H9 (cell line): Measurements from ENCODE around the gene FAM117A. TPM values are rescaled to one million over a fixed set of nuclear protein-coding genes. Genes with fewer than 3 reads are reported as not detected.

Experiments used
- DNase-seq: peaks from one replicate; pipeline ENCODE4 v3.0.0-alpha.2; 2017
- H2AFZ ChIP-seq: one replicate; pipeline ENCODE4 v1.6.1; 2013; ENCODE audit warnings: mild to moderate bottlenecking, low read length, control low read depth, moderate library complexity
- H2AK5ac ChIP-seq: 2 replicates; pipeline ENCODE4 v1.6.1; 2013; ENCODE audit warnings: low read length, control low read depth, mixed read lengths; ENCODE audit not compliant: insufficient read length
- H2BK120ac ChIP-seq: one replicate; pipeline ENCODE4 v1.6.1; 2013; ENCODE audit warnings: low read depth, mild to moderate bottlenecking, low read length, control low read depth, inconsistent platforms; ENCODE audit not compliant: poor library complexity, severe bottlenecking
- H2BK12ac ChIP-seq: 2 replicates; pipeline ENCODE4 v1.6.1; 2013; ENCODE audit warnings: low read length, control low read depth, mixed read lengths, low read depth; ENCODE audit not compliant: insufficient read length
- H2BK15ac ChIP-seq: 2 replicates; pipeline ENCODE4 v1.6.1; 2013; ENCODE audit warnings: low read depth, low read length, control low read depth
- H2BK20ac ChIP-seq: one replicate; pipeline ENCODE4 v1.6.1; 2013; ENCODE audit warnings: low read depth, mild to moderate bottlenecking, low read length, control low read depth, inconsistent platforms; ENCODE audit not compliant: poor library complexity, severe bottlenecking
- H2BK5ac ChIP-seq: 2 replicates; pipeline ENCODE4 v1.6.1; 2013; ENCODE audit warnings: low read length, control low read depth, mixed read lengths; ENCODE audit not compliant: insufficient read length
- H3K14ac ChIP-seq: 2 replicates; pipeline ENCODE4 v1.6.1; 2013; ENCODE audit warnings: low read length, control low read depth; ENCODE audit not compliant: insufficient read depth
- H3K18ac ChIP-seq: 2 replicates; pipeline ENCODE4 v1.6.1; 2013; ENCODE audit warnings: low read depth, mild to moderate bottlenecking, mixed read lengths, low read length, control low read depth; ENCODE audit not compliant: insufficient read length
- H3K23ac ChIP-seq: 2 replicates; pipeline ENCODE4 v1.6.1; 2013; ENCODE audit warnings: low read length, control low read depth, mixed read lengths, low read depth; ENCODE audit not compliant: insufficient read length
- H3K23me2 ChIP-seq: 2 replicates; pipeline ENCODE4 v1.6.1; 2013; ENCODE audit warnings: low read depth, mild to moderate bottlenecking, mixed read lengths, low read length, control low read depth; ENCODE audit not compliant: insufficient read length, poor library complexity, severe bottlenecking
- H3K27ac ChIP-seq: 2 replicates; pipeline ENCODE4 v1.5.1; 2013; ENCODE audit warnings: low read length, control low read depth, mixed read lengths, low read depth; ENCODE audit not compliant: insufficient read length
- H3K27me3 ChIP-seq: 2 replicates; pipeline ENCODE4 v1.6.1; 2013; ENCODE audit warnings: low read length, control low read depth, inconsistent platforms; ENCODE audit not compliant: insufficient read depth
- H3K4ac ChIP-seq: 2 replicates; pipeline ENCODE4 v1.6.1; 2013; ENCODE audit warnings: low read depth, mild to moderate bottlenecking, control low read depth, inconsistent platforms, low read length, moderate library complexity
- H3K4me1 ChIP-seq: 2 replicates; pipeline ENCODE4 v1.6.1; 2013; ENCODE audit warnings: low read length, control low read depth, inconsistent platforms; ENCODE audit not compliant: insufficient read depth
- H3K4me2 ChIP-seq: 2 replicates; pipeline ENCODE4 v1.6.1; 2013; ENCODE audit warnings: low read length, control low read depth, mixed read lengths; ENCODE audit not compliant: insufficient read length, insufficient read depth
- H3K56ac ChIP-seq: 2 replicates; pipeline ENCODE4 v1.6.1; 2013; ENCODE audit warnings: low read depth, mild to moderate bottlenecking, mixed read lengths, low read length, control low read depth; ENCODE audit not compliant: insufficient read length
- H3K79me1 ChIP-seq: 2 replicates; pipeline ENCODE4 v1.6.1; 2013; ENCODE audit warnings: low read depth, mild to moderate bottlenecking, moderate library complexity, low read length, control low read depth, inconsistent platforms; ENCODE audit not compliant: insufficient read depth, poor library complexity, severe bottlenecking
- H3K79me2 ChIP-seq: 2 replicates; pipeline ENCODE4 v1.6.1; 2013; ENCODE audit warnings: low read length, control low read depth, inconsistent platforms; ENCODE audit not compliant: insufficient read depth
- H3K9ac ChIP-seq: 2 replicates; pipeline ENCODE4 v1.6.1; 2013; ENCODE audit warnings: low read length, control low read depth, mixed read lengths; ENCODE audit not compliant: insufficient read length; ENCODE audit errors: extremely low read depth
- H3K9me3 ChIP-seq: one replicate; pipeline ENCODE4 v1.6.1; 2013; ENCODE audit warnings: low read depth, low read length, inconsistent platforms; ENCODE audit not compliant: control insufficient read depth
- H3T11ph ChIP-seq: one replicate; pipeline ENCODE4 v1.6.1; 2013; ENCODE audit warnings: mild to moderate bottlenecking, low read length, control low read depth, inconsistent platforms
- H4K20me1 ChIP-seq: one replicate; pipeline ENCODE4 v1.6.1; 2013; ENCODE audit not compliant: control insufficient read depth, insufficient read length, insufficient read depth
- H4K5ac ChIP-seq: 2 replicates; pipeline ENCODE4 v1.6.1; 2013; ENCODE audit warnings: low read depth, mild to moderate bottlenecking, mixed read lengths, low read length, control low read depth; ENCODE audit not compliant: insufficient read length
- H4K8ac ChIP-seq: replicated peaks from 2 replicates; pipeline ENCODE4 v1.6.1; 2013; ENCODE audit warnings: low read length, control low read depth, mixed read lengths, low read depth; ENCODE audit not compliant: insufficient read length
- H4K91ac ChIP-seq: 2 replicates; pipeline ENCODE4 v1.6.1; 2013; ENCODE audit warnings: low read depth, mild to moderate bottlenecking, moderate library complexity, mixed read lengths, low read length, control low read depth; ENCODE audit not compliant: insufficient read length
- H3K27ac Mint-ChIP-seq, 3 experiments: 2 replicates in 2 of 3; 3 replicates in 1 of 3; pipeline ENCODE4 v1.8.0; 2020 to 2021; ENCODE audit warnings: mixed read lengths in 3 of 3, mild to moderate bottlenecking in 1 of 3, moderate library complexity in 1 of 3
- H3K27me3 Mint-ChIP-seq: 2 replicates; pipeline ENCODE4 v1.8.0; 2021; ENCODE audit warnings: low read depth, mild to moderate bottlenecking, moderate library complexity, mixed read lengths
- H3K36me3 Mint-ChIP-seq, 3 experiments: 2 replicates in 2 of 3; 3 replicates in 1 of 3; pipeline ENCODE4 v1.8.0; 2020 to 2021; ENCODE audit warnings: low read depth in 3 of 3, mixed read lengths in 3 of 3; ENCODE audit not compliant: insufficient read depth in 1 of 3
- H3K4me1 Mint-ChIP-seq, 2 experiments: 2 replicates each; pipeline ENCODE4 v1.8.0; 2020; ENCODE audit warnings: mixed read lengths in 2 of 2
- H3K4me3 Mint-ChIP-seq, 2 experiments: 2 replicates in 1 of 2; 3 replicates in 1 of 2; pipeline ENCODE4 v1.8.0; 2020 to 2021; ENCODE audit warnings: mild to moderate bottlenecking in 2 of 2, mixed read lengths in 2 of 2, moderate library complexity in 1 of 2
- H3K9me3 Mint-ChIP-seq, 2 experiments: 2 replicates in 1 of 2; 3 replicates in 1 of 2; pipeline ENCODE4 v1.8.0; 2020; ENCODE audit warnings: mild to moderate bottlenecking in 2 of 2, mixed read lengths in 2 of 2, moderate library complexity in 1 of 2
- CTCF ChIP-seq: fragments of 200-600 bp; sonication (generic); conservative IDR thresholded peaks from 3 replicates; pipeline ENCODE4 v1.8.0; 2021; ENCODE audit warnings: antibody characterized with exemption, mild to moderate bottlenecking
- whole genome bisulfite sequencing: extraction: QIAGEN DNeasy Blood & Tissue Kit; methylation state at CpG from one replicate; pipeline ENCODE4 v1.1.7; 2013; ENCODE audit warnings: missing lambda C conversion rate, low lambda C conversion rate, mixed read lengths; ENCODE audit not compliant: insufficient read length; ENCODE audit errors: extremely low coverage; 5-methylcytosine and 5-hydroxymethylcytosine counted together
- total RNA-seq: library from RNA; stranded (reverse); gene quantifications from 2 replicates; pipeline ENCODE4 v1.2.1, GENCODE V29; 2021

Gene FAM117A
- total RNA-seq, 1 experiment from 2014 or later = 21.1 TPM

DNA sequence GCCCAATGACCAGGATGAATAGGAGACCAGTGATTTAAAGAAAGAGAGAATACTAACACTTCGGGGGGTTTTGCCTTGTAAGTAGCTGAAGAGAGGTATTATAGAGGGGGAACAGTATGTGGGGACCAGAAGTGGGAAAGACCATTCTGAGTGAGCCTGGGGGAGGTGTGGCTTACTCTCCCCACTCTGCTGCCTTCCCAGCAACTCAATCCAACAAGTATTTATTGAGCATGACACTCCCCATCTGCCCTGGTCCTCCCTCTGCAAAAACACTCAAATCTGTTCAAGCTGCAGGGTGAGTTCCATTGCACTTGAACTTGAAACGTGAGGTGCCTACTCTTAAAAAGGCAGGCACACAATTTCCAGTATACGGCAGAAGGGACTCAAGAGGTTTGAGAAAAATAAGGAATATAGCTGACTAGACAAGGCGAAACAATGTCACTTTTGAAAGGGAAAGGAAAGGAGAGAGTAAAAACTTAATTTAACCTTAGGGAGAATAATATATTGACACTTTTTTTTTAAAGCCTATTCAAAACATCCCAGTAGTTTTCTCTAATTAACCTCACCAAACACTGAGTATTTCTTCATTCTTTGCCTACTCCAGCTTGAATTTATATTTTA, 8.2 kb downstream of the FAM117A start:
- Histone ChIP-seq H4K5ac (no peak overlapping the region), H2BK5ac (no peak overlapping the region), H4K20me1 (no peaks in the 10 kb centered on the region), H2BK12ac (no peak overlapping the region), H3K23ac (no peak overlapping the region), H3K9me3 (no peaks in the 10 kb centered on the region), H3K79me1 (peaks cover 15% of the 10 kb centered on the region), H3K4me2 (no peak overlapping the region), H3K56ac (no peak overlapping the region), H3T11ph (no peak overlapping the region), H2BK120ac (no peak overlapping the region), H3K18ac (no peak overlapping the region), H2AK5ac (no peak overlapping the region), H3K79me2 (peaks cover 9% of the 10 kb centered on the region; the same call in 1 of the 2 replicates), H2BK20ac (no peak overlapping the region), H3K27ac (no peak overlapping the region), H3K14ac (no peak overlapping the region), H2AFZ (no peak overlapping the region), H3K4ac (no peak overlapping the region), H4K91ac (no peak overlapping the region), H3K23me2 (no peaks in the 10 kb centered on the region), H2BK15ac (no peak overlapping the region), H4K8ac (no peak overlapping the region), H3K27me3 (no peaks in the 10 kb centered on the region), H3K9ac (no peak overlapping the region), H3K4me1 (peaks cover 2% of the 10 kb centered on the region; the same call in 1 of the 2 replicates)
- WGBS = no CpG with 5 or more reads among the region's 4 CpGs
- no peak overlapping the region for H3K4me3 Mint-ChIP-seq
- H3K9me3 Mint-ChIP-seq = no peaks in the 10 kb centered on the region
- no peak for DNase-seq
- peaks cover 31 to 41% of the 10 kb centered on the region in 2 experiments for H3K4me1 Mint-ChIP-seq
- 0 out of 7 replicates have a peak overlapping the region, but pooled peaks have one; percentile 2 to 65 (median 46) for H3K27ac Mint-ChIP-seq
- no peak for TF ChIP-seq CTCF
- no peaks in the 10 kb centered on the region for H3K27me3 Mint-ChIP-seq
- peaks cover 2 to 8% (median 4%) of the 10 kb centered on the region in 3 experiments; a peak in 6 of 7 replicates for H3K36me3 Mint-ChIP-seq
